Adrenal gland (tissue), 5 donors: ENCODE results near the gene SLC25A26.

Source experiments
- CTCF ChIP-seq, 6 experiments: fragments of 450-650 bp in 4 of 6; fragments of 200-600 bp in 2 of 6; sonication (generic) in 1 of 6; IDR thresholded peaks; 1 replicate in 5 of 6; 2 replicates in 1 of 6; pipeline versions ENCODE4 v1.5.1 to v1.8.0; 2016 to 2021; ENCODE audit warnings: antibody characterized with exemption in 6 of 6, mild to moderate bottlenecking in 2 of 6, moderate library complexity in 1 of 6
- POLR2A ChIP-seq, 2 donors: fragments of 450-650 bp; IDR thresholded peaks; one replicate each; pipeline ENCODE4 v1.6.1; 2017; ENCODE audit warnings: antibody characterized with exemption in 2 of 2, mild to moderate bottlenecking in 2 of 2, moderate library complexity in 1 of 2
- donor health status: DM: no; HTN: no; CAD: no.

GRCh38 chr3:66423791-66424190 is 203.0 kb downstream of the SLC25A26 start:
- TF ChIP-seq CTCF (IDR thresholded peaks at IDR 0.05) (no peak), POLR2A (IDR thresholded peaks at IDR 0.05) (no peak)
